AG04450 (cell line): Measurements from ENCODE around the gene BICRA. TPM values are rescaled to one million over a fixed set of nuclear protein-coding genes. Genes with fewer than 3 reads are reported as not detected.

Experiments used
- CTCF ChIA-PET: fragments of 300-600, 350-600 bp; formaldehyde crosslinking; extraction: SDS; loops from one replicate; lab custom pipeline; 2022; ENCODE audit warnings: antibody characterized with exemption, inconsistent platforms; lab: Charles Lee
- POLR2A ChIA-PET: fragments of 350-600 bp; formaldehyde crosslinking; extraction: SDS; loops from one replicate; lab custom pipeline; 2021; ENCODE audit warnings: antibody characterized with exemption, inconsistent platforms; lab: Yijun Ruan, JAX
- DNase-seq: peaks from one replicate; pipeline ENCODE4 v3.0.0-alpha.2; 2011; ENCODE audit warnings: low read depth, low spot score
- H3K27ac ChIP-seq: one replicate; pipeline ENCODE4 v1.5.1; 2012; ENCODE audit warnings: low read depth, low read length, control low read depth
- H3K27me3 ChIP-seq: one replicate; pipeline ENCODE4 v1.6.0; 2012; ENCODE audit warnings: low read length; ENCODE audit not compliant: control insufficient read depth, insufficient read depth
- H3K4me3 ChIP-seq: 2 replicates; pipeline ENCODE4 v1.5.1; 2011; ENCODE audit warnings: mild to moderate bottlenecking, low read depth, low read length, control low read depth
- H3K9me3 ChIP-seq: 2 replicates; pipeline ENCODE4 v1.5.1; 2012; ENCODE audit warnings: low read length; ENCODE audit not compliant: control insufficient read depth, insufficient read depth
- CTCF ChIP-seq: IDR thresholded peaks from 2 replicates; pipeline ENCODE4 v1.5.1; 2011; ENCODE audit warnings: low read depth, low read length, control low read depth, inconsistent platforms
- polyA plus RNA-seq: library from polyadenylated mRNA; depleted of rRNA; stranded (reverse); fragments of >200 nt; gene quantifications from 2 replicates; pipeline ENCODE4 v1.2.3, GENCODE V29; 2011

Gene BICRA
- polyA plus RNA-seq, 1 experiment = 0.72 TPM

GRCh38 chr19:47703301-47703700, 94.4 kb downstream of the BICRA start:
- no peak for TF ChIP-seq CTCF
- CTCF ChIA-PET = interaction anchor here (1.0 to 12.6 kb wide), 3 partner anchors 10 to 267 kb away, joined by 3 to 212 read pairs (median 4); no protein-coding TSS in a partner anchor
- Histone ChIP-seq H3K27me3 (no peaks in the 10 kb centered on the region), H3K4me3 (no peak overlapping the region), H3K9me3 (no peaks in the 10 kb centered on the region; the same call in 1 of the 2 replicates), H3K27ac (peak overlapping the region; percentile 73)
- POLR2A ChIA-PET = interaction anchor here (1.0 to 1.6 kb wide), 4 partner anchors 10 to 42 kb away, joined by 3 to 9 read pairs (median 6); partner anchors contain the start of genes EHD2 and NOP53
- no peak for DNase-seq

GRCh38 chr19:47704024-47704423, 95.1 kb downstream of the BICRA start:
- H3K4me3 ChIP-seq = no peak overlapping the region
- peak; percentile 81 for DNase-seq
- peak overlapping the region; percentile 73 for H3K27ac ChIP-seq
- ChIA-PET POLR2A (interaction anchor here (1.3 to 1.6 kb wide), 3 partner anchors 9 to 40 kb away, joined by 6 to 9 read pairs (median 6); partner anchors contain the start of gene EHD2), CTCF (interaction anchor here (1.0 to 12.6 kb wide), 4 partner anchors 9 to 268 kb away, joined by 3 to 212 read pairs (median 6); no protein-coding TSS in a partner anchor)
- H3K27me3 ChIP-seq = no peaks in the 10 kb centered on the region
- H3K9me3 ChIP-seq = no peaks in the 10 kb centered on the region; the same call in 1 of the 2 replicates
- no peak for TF ChIP-seq CTCF

GRCh38 chr19:47704656-47705055, 95.7 kb downstream of the BICRA start:
- no peak for TF ChIP-seq CTCF
- DNase-seq = no peak
- no peaks in the 10 kb centered on the region; the same call in 1 of the 2 replicates for H3K9me3 ChIP-seq
- CTCF ChIA-PET = interaction anchor here (0.6 to 12.6 kb wide), 6 partner anchors 8 to 277 kb away, joined by 3 to 212 read pairs (median 4); partner anchors contain the start of gene KPTN
- H3K4me3 ChIP-seq = no peak overlapping the region
- H3K27ac ChIP-seq = no peak overlapping the region
- H3K27me3 ChIP-seq = no peaks in the 10 kb centered on the region
- POLR2A ChIA-PET = interaction anchor here (1.3 to 1.6 kb wide), 3 partner anchors 9 to 39 kb away, joined by 6 to 9 read pairs (median 6); partner anchors contain the start of gene EHD2

GRCh38 chr19:47707135-47707925, 98.4 kb downstream of the BICRA start:
- no peaks in the 10 kb centered on the region; the same call in 1 of the 2 replicates for H3K9me3 ChIP-seq
- H3K27me3 ChIP-seq = no peaks in the 10 kb centered on the region
- no peak for DNase-seq
- no peak overlapping the region for H3K27ac ChIP-seq
- ChIA-PET CTCF (interaction anchor here (0.6 to 12.6 kb wide), 17 partner anchors 8 to 462 kb away, joined by 3 to 212 read pairs (median 4); no protein-coding TSS in a partner anchor), POLR2A (interaction anchor here (0.6 to 0.9 kb wide), 6 partner anchors 12 to 414 kb away, joined by 3 to 5 read pairs (median 4); partner anchors contain the start of gene KPTN)
- H3K4me3 ChIP-seq = no peak overlapping the region
- TF ChIP-seq CTCF = peak; percentile 94
